ENCODE results near the gene FGR.
A peak's percentile ranks its signal among the peaks of the same experiment; 100 is the strongest.

The FGR gene

GRCh38 chr1:27650539-27651175, 15.7 kb upstream of the FGR start:
- TF ChIP-seq CTCF (IDR thresholded peaks at IDR 0.05; ENCODE audit: low read depth, low read length): no peak
- H3K4me3 ChIP-seq (replicated peaks in 1 of 2; ENCODE audit: low read depth in 2 of 2, low read length in 2 of 2): no peak overlapping the region
- DNase-seq (ENCODE audit: low read depth in 2 of 2): peak; percentile 70 to 79

DNA sequence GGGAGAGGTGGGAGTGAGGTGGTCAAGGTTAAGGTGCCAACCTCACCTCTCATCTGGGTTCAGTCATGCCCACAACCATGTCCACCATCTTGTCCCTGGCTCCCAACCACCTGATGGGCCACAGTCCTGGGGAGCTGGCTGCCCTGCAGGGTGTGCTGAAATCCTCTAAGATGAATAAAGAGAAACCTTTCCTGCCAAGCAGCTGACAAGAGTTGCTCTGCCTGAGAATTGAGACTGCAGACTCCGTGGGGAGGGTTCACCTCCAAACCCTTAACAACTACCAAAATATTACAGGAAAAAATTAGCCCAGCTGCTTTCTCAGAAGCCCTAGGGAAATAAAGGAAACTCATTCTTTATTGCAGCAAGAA, 15.2 kb upstream of the FGR start:
- TF ChIP-seq CTCF (IDR thresholded peaks at IDR 0.05; ENCODE audit: low read depth, low read length): no peak
- no peak for DNase-seq (ENCODE audit: low read depth in 2 of 2)
- no peak overlapping the region for H3K4me3 ChIP-seq (replicated peaks in 1 of 2; ENCODE audit: low read depth in 2 of 2, low read length in 2 of 2)

DNA sequence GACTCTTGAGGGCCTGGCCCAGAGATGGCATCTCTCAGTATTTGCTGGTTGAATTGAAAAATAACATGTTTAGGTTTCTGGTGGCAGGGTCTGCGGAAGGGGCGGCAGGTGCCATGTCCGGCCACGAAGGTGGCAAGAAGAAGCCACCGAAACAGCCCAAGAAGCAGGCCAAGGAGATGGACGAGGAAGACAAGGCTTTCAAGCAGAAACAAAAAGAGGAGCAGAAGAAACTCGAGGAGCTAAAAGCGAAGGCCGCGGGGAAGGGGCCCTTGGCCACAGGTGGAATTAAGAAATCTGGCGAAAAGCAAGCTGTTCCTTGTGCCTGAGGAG, 14.3 kb upstream of the FGR start:
- no peak overlapping the region for H3K4me3 ChIP-seq (replicated peaks in 1 of 2; ENCODE audit: low read depth in 2 of 2, low read length in 2 of 2)
- no peak for TF ChIP-seq CTCF (IDR thresholded peaks at IDR 0.05; ENCODE audit: low read depth, low read length)
- DNase-seq (ENCODE audit: low read depth in 2 of 2): no peak

- peak in 1 of 2 donors; percentile 54 for DNase-seq (ENCODE audit: low read depth in 2 of 2)
- H3K4me3 ChIP-seq (replicated peaks in 1 of 2; ENCODE audit: low read depth in 2 of 2, low read length in 2 of 2): no peak overlapping the region
- TF ChIP-seq CTCF (IDR thresholded peaks at IDR 0.05; ENCODE audit: low read depth, low read length): no peak
These were observed 13.8 kb upstream of the FGR start for GRCh38 chr1:27648602-27649305.

- DNase-seq (ENCODE audit: low read depth in 2 of 2): no peak
- H3K4me3 ChIP-seq (replicated peaks in 1 of 2; ENCODE audit: low read depth in 2 of 2, low read length in 2 of 2): no peak overlapping the region
- TF ChIP-seq CTCF (IDR thresholded peaks at IDR 0.05; ENCODE audit: low read depth, low read length): no peak
These were observed 12.3 kb upstream of the FGR start for GRCh38 chr1:27647328-27647727.

DNA sequence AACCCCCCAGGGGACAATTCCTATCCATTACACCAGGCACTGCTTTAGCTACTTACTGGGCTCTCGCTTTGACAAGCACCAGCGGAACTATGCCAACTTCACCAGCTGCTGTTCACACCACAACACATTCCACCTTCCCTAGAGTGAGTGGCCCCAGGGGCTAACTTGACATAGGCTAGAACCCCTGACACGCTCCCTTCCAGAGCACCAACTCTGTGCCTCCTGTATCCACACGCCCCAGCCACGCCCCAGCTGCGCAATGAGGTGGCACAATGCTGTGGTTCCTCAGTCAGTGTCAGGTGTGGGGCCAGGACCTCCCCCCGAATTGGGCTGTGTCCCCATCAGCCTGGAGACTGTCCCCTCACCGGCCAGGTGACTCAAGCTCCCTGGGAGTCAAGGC, 11.7 kb upstream of the FGR start:
- no peak overlapping the region for H3K4me3 ChIP-seq (replicated peaks in 1 of 2; ENCODE audit: low read depth in 2 of 2, low read length in 2 of 2)
- DNase-seq (ENCODE audit: low read depth in 2 of 2): no peak
- TF ChIP-seq CTCF (IDR thresholded peaks at IDR 0.05; ENCODE audit: low read depth, low read length): no peak

GRCh38 chr1:27645071-27645415, 10.1 kb upstream of the FGR start:
- no peak overlapping the region for H3K4me3 ChIP-seq (replicated peaks in 1 of 2; ENCODE audit: low read depth in 2 of 2, low read length in 2 of 2)
- no peak for TF ChIP-seq CTCF (IDR thresholded peaks at IDR 0.05; ENCODE audit: low read depth, low read length)
- DNase-seq (ENCODE audit: low read depth in 2 of 2): no peak

Data from cardiac fibroblast (primary cell).